ENCODE measurements around the gene SOX21. TPM values are rescaled to one million over a fixed set of nuclear protein-coding genes. Genes with fewer than 3 reads are reported as not detected.

SOX21 gene
- not detected for total RNA-seq
- total RNA-seq (2013) = not detected
- total RNA-seq = 0 to 0.18 (median 0) reads per million in 29 experiments

DNA sequence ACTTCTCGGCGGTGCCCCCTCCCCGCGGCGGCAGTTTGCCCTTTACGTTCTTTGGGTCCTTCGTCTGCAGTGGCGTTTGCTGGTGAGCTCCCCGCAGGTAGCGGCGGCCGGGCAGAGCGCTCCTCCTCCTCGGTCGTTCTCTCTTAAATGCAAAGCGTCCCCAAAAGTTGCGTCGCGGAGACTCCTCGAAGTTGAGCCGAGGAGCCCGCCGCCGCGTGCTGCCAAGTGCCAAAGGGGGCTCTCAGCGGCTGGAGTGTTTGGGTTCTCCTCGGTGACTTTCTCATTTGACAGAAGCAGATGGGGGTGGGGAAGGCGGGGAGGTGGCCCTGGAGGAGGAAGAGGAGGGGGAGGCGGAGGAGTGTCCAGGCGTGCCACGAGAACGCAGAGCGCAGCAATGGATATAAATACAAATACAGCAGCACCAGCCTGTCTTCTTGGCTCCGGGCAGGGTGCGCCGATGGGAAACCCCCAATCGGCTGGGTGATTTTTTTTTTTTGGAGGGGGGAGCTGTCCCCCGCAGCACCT is at the start of gene SOX21:
TSS of gene SOX21 (minus strand) at position 259 of the 525 bp plus-strand sequence. CDS start 496 bp downstream, outside the sequence.
- peaks cover 63 to 71% of the 10 kb centered on the region in 2 donors for H3K27me3 Mint-ChIP-seq
- Histone ChIP-seq H3K27me3 (replicated peaks in 1 of 2; ENCODE audit: control insufficient read depth in 2 of 2, extremely low read depth in 1 of 2, insufficient read depth in 2 of 2, low read length in 1 of 2) (peaks cover 6 to 40% of the 10 kb centered on the region in 2 experiments), H3K36me3 (ENCODE audit: control insufficient read depth in 2 of 2, extremely low read depth in 1 of 2, insufficient read depth in 1 of 2, low read length in 1 of 2) (no peaks in the 10 kb centered on the region), H3K4me1 (ENCODE audit: control insufficient read depth in 1 of 2, extremely low read depth in 1 of 2, insufficient read depth in 2 of 2, low read length in 2 of 2) (peaks cover 2 to 28% of the 10 kb centered on the region in 2 experiments), H3K4me3 (ENCODE audit: control insufficient read depth in 1 of 2, extremely low read depth in 1 of 2, low read length in 1 of 2) (peak within 1 kb of the TSS in 1 of 2 donors; percentile 39), H3K9me3 (no peaks in the 10 kb centered on the region), H3K27ac (ENCODE audit: low read length) (no peak within 1 kb of the TSS)
- no peaks in the 10 kb centered on the region for H3K9me3 Mint-ChIP-seq
- 2% methylated on average over 24 of the region's 38 CpGs for WGBS (ENCODE audit: insufficient coverage)
- DNase-seq (no peak), ATAC-seq (replicated peaks in 1 of 4) (peak in 1 of 4 experiments; percentile 28)
- POLR2A ChIA-PET = no interaction called here
- peaks cover 3% of the 10 kb centered on the region for H3K36me3 Mint-ChIP-seq
- H3K27ac Mint-ChIP-seq = no peak within 1 kb of the TSS
- peaks cover 10 to 30% (median 29%) of the 10 kb centered on the region in 3 donors for H3K4me1 Mint-ChIP-seq
- CTCF ChIA-PET = no interaction called here
- H3K4me3 Mint-ChIP-seq = peak within 1 kb of the TSS; percentile 43 to 60 (median 56)

GRCh38 chr13:94761407-94761806 is 49.1 kb upstream of the SOX21 start:
- WGBS (ENCODE audit: insufficient coverage) = no CpG with 5 or more reads among the region's 2 CpGs
- Mint-ChIP-seq H3K4me1 (no peaks in the 10 kb centered on the region), H3K9me3 (peaks cover 0 to 3% (median 2%) of the 10 kb centered on the region in 3 donors), H3K4me3 (no peak overlapping the region), H3K36me3 (no peaks in the 10 kb centered on the region), H3K27ac (no peak overlapping the region), H3K27me3 (peaks cover 22 to 36% of the 10 kb centered on the region in 2 donors)
- CTCF ChIA-PET = interaction anchor here in 1 of 2 donors (0.6 kb wide), 1 partner anchor 11 kb away, joined by 4 read pairs; no protein-coding TSS in a partner anchor
- DNase-seq (no peak), ATAC-seq (replicated peaks in 1 of 4) (no peak)
- Histone ChIP-seq H3K4me3 (ENCODE audit: control insufficient read depth in 1 of 2, extremely low read depth in 1 of 2, low read length in 1 of 2) (no peak overlapping the region), H3K27ac (ENCODE audit: low read length) (no peak overlapping the region), H3K4me1 (ENCODE audit: control insufficient read depth in 1 of 2, extremely low read depth in 1 of 2, insufficient read depth in 2 of 2, low read length in 2 of 2) (no peaks in the 10 kb centered on the region), H3K27me3 (replicated peaks in 1 of 2; ENCODE audit: control insufficient read depth in 2 of 2, extremely low read depth in 1 of 2, insufficient read depth in 2 of 2, low read length in 1 of 2) (peaks cover 0 to 2% of the 10 kb centered on the region in 2 experiments), H3K36me3 (ENCODE audit: control insufficient read depth in 2 of 2, extremely low read depth in 1 of 2, insufficient read depth in 1 of 2, low read length in 1 of 2) (no peaks in the 10 kb centered on the region), H3K9me3 (no peaks in the 10 kb centered on the region)
- POLR2A ChIA-PET = interaction anchor here in 1 of 2 donors (0.6 kb wide), 1 partner anchor 73 kb away, joined by 3 read pairs; no protein-coding TSS in a partner anchor

DNA sequence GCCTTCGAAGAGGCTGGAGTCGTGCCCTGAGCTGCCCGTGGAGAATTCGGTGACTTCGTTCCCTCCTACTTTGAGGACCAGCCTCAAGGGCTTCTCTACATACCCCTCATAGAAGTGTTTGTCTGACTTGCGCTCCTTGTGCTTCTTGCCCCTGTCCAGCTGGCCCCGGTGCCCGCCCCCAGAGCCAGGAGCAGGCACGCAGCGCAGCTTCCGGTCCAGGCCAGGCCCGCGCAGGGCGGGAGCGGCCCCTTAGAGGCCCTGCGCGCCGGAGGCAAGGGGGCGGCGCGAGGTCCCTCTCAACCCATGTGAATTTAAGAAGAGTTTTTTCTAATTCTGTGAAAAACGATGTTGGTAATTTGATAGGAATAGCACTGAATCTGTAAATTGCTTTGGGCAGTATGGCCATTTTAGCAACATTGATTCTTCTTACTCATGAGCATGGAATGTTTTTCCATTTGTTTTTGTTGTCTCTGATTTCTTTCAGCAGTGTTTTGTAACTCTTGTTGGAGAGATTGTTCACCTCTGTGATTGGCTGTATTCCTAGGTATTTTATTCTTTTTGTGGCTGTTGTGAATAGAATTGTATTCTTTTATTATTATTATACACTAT is 46.9 kb upstream of the SOX21 start:
- Histone ChIP-seq H3K9me3 (no peaks in the 10 kb centered on the region), H3K27me3 (replicated peaks in 1 of 2; ENCODE audit: control insufficient read depth in 2 of 2, extremely low read depth in 1 of 2, insufficient read depth in 2 of 2, low read length in 1 of 2) (peaks cover 0 to 2% of the 10 kb centered on the region in 2 experiments), H3K27ac (ENCODE audit: low read length) (no peak overlapping the region), H3K4me1 (ENCODE audit: control insufficient read depth in 1 of 2, extremely low read depth in 1 of 2, insufficient read depth in 2 of 2, low read length in 2 of 2) (no peaks in the 10 kb centered on the region), H3K36me3 (ENCODE audit: control insufficient read depth in 2 of 2, extremely low read depth in 1 of 2, insufficient read depth in 1 of 2, low read length in 1 of 2) (no peaks in the 10 kb centered on the region), H3K4me3 (ENCODE audit: control insufficient read depth in 1 of 2, extremely low read depth in 1 of 2, low read length in 1 of 2) (no peak overlapping the region)
- Mint-ChIP-seq H3K9me3 (no peaks in the 10 kb centered on the region), H3K4me3 (no peak overlapping the region), H3K4me1 (no peaks in the 10 kb centered on the region), H3K27me3 (peaks cover 19 to 38% of the 10 kb centered on the region in 2 donors), H3K27ac (peak overlapping the region in 1 of 2 donors; percentile 33), H3K36me3 (no peaks in the 10 kb centered on the region)
- ChIA-PET POLR2A (no interaction called here), CTCF (no interaction called here)
- WGBS (ENCODE audit: insufficient coverage) = 100% methylated on average over 8 of the region's 22 CpGs
- ATAC-seq (replicated peaks in 1 of 4) (no peak), DNase-seq (no peak)

- ATAC-seq (replicated peaks in 1 of 4) (no peak), DNase-seq (no peak)
- H3K4me1 Mint-ChIP-seq = no peaks in the 10 kb centered on the region
- POLR2A ChIA-PET = no interaction called here
- H3K27me3 ChIP-seq (replicated peaks in 1 of 2; ENCODE audit: control insufficient read depth in 2 of 2, extremely low read depth in 1 of 2, insufficient read depth in 2 of 2, low read length in 1 of 2) = no peaks in the 10 kb centered on the region
- H3K27ac ChIP-seq (ENCODE audit: low read length) = no peak overlapping the region
- H3K4me3 ChIP-seq (ENCODE audit: control insufficient read depth in 1 of 2, extremely low read depth in 1 of 2, low read length in 1 of 2) = no peak overlapping the region
- no peak overlapping the region for H3K4me3 Mint-ChIP-seq
- no peaks in the 10 kb centered on the region for H3K4me1 ChIP-seq (ENCODE audit: control insufficient read depth in 1 of 2, extremely low read depth in 1 of 2, insufficient read depth in 2 of 2, low read length in 2 of 2)
- no peaks in the 10 kb centered on the region for H3K9me3 Mint-ChIP-seq
- WGBS (ENCODE audit: insufficient coverage) = 88% methylated on average over 2 of the region's 5 CpGs
- H3K27ac Mint-ChIP-seq = no peak overlapping the region
- peaks cover 19 to 38% of the 10 kb centered on the region in 2 donors for H3K27me3 Mint-ChIP-seq
- no peaks in the 10 kb centered on the region for H3K36me3 Mint-ChIP-seq
- H3K36me3 ChIP-seq (ENCODE audit: control insufficient read depth in 2 of 2, extremely low read depth in 1 of 2, insufficient read depth in 1 of 2, low read length in 1 of 2) = no peaks in the 10 kb centered on the region
- CTCF ChIA-PET = no interaction called here
- H3K9me3 ChIP-seq = no peaks in the 10 kb centered on the region
Measured at GRCh38 chr13:94758436-94758960, 46.2 kb upstream of the SOX21 start.

DNA sequence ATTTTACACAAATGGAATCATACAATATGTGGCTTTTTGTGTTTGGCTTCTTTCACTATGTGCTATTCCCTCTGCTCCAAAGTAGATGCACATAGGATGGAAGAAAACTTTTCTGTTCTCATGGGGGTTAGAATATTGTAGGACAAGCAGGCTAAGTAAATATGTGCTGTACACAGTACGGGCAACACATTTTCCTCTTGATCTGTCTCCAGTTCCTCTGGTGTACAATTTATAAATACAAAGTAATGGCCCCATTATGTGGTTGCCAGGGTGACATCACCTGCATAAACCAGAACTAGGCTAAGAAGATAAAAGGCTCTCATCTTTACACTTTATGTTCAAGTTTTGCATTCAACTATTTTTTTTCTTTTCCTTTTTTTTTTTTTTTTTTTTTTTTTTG is 41.0 kb upstream of the SOX21 start:
- DNase-seq = no peak
- peaks cover 7 to 25% of the 10 kb centered on the region in 2 donors for H3K27me3 Mint-ChIP-seq
- H3K27me3 ChIP-seq (replicated peaks in 1 of 2; ENCODE audit: control insufficient read depth in 2 of 2, extremely low read depth in 1 of 2, insufficient read depth in 2 of 2, low read length in 1 of 2) = no peaks in the 10 kb centered on the region
- H3K4me1 ChIP-seq (ENCODE audit: control insufficient read depth in 1 of 2, extremely low read depth in 1 of 2, insufficient read depth in 2 of 2, low read length in 2 of 2) = no peaks in the 10 kb centered on the region
- no peak overlapping the region for H3K4me3 ChIP-seq (ENCODE audit: control insufficient read depth in 1 of 2, extremely low read depth in 1 of 2, low read length in 1 of 2)
- no peak for ATAC-seq (replicated peaks in 1 of 4)
- no peaks in the 10 kb centered on the region for H3K9me3 ChIP-seq
- no peak overlapping the region for H3K27ac Mint-ChIP-seq
- ChIA-PET POLR2A (no interaction called here), CTCF (no interaction called here)
- H3K9me3 Mint-ChIP-seq = no peaks in the 10 kb centered on the region
- no CpG with 5 or more reads among the region's 1 CpG for WGBS (ENCODE audit: insufficient coverage)
- H3K27ac ChIP-seq (ENCODE audit: low read length) = no peak overlapping the region
- H3K4me3 Mint-ChIP-seq = no peak overlapping the region
- H3K4me1 Mint-ChIP-seq = no peaks in the 10 kb centered on the region
- no peaks in the 10 kb centered on the region for H3K36me3 Mint-ChIP-seq
- no peaks in the 10 kb centered on the region for H3K36me3 ChIP-seq (ENCODE audit: control insufficient read depth in 2 of 2, extremely low read depth in 1 of 2, insufficient read depth in 1 of 2, low read length in 1 of 2)

- H3K9me3 Mint-ChIP-seq = no peaks in the 10 kb centered on the region
- POLR2A ChIA-PET = no interaction called here
- H3K27me3 Mint-ChIP-seq = peaks cover 13 to 31% of the 10 kb centered on the region in 2 donors
- H3K36me3 Mint-ChIP-seq = no peaks in the 10 kb centered on the region
- H3K9me3 ChIP-seq = no peaks in the 10 kb centered on the region
- H3K4me3 ChIP-seq (ENCODE audit: control insufficient read depth in 1 of 2, extremely low read depth in 1 of 2, low read length in 1 of 2) = no peak overlapping the region
- DNase-seq (no peak), ATAC-seq (replicated peaks in 1 of 4) (no peak)
- H3K4me1 Mint-ChIP-seq = no peaks in the 10 kb centered on the region
- H3K27ac ChIP-seq (ENCODE audit: low read length) = no peak overlapping the region
- peaks cover 0 to 2% of the 10 kb centered on the region in 2 experiments for H3K27me3 ChIP-seq (replicated peaks in 1 of 2; ENCODE audit: control insufficient read depth in 2 of 2, extremely low read depth in 1 of 2, insufficient read depth in 2 of 2, low read length in 1 of 2)
- CTCF ChIA-PET = no interaction called here
- H3K4me3 Mint-ChIP-seq = no peak overlapping the region
- WGBS (ENCODE audit: insufficient coverage) = no CpG with 5 or more reads among the region's 1 CpG
- H3K4me1 ChIP-seq (ENCODE audit: control insufficient read depth in 1 of 2, extremely low read depth in 1 of 2, insufficient read depth in 2 of 2, low read length in 2 of 2) = no peaks in the 10 kb centered on the region
- H3K27ac Mint-ChIP-seq = no peak overlapping the region
- H3K36me3 ChIP-seq (ENCODE audit: control insufficient read depth in 2 of 2, extremely low read depth in 1 of 2, insufficient read depth in 1 of 2, low read length in 1 of 2) = no peaks in the 10 kb centered on the region
Measured at GRCh38 chr13:94749162-94749561, 36.8 kb upstream of the SOX21 start.

Data from T-cell (primary cell).